H1 (cell line): Measurements from ENCODE around the gene MACROD2.

Experiments
- CHD2 ChIP-seq: IDR thresholded peaks from 2 replicates; pipeline ENCODE4 v1.6.1; 2012; ENCODE audit warnings: low read length, improper control_type of control experiment
- CTCF ChIP-seq, 3 experiments: IDR thresholded peaks; 1 replicate in 2 of 3; 2 replicates in 1 of 3; pipeline versions ENCODE4 v1.5.1 to v1.6.1; 2011; ENCODE audit warnings: low read length in 3 of 3, mild to moderate bottlenecking in 3 of 3, inconsistent platforms in 2 of 3, low read depth in 1 of 3, moderate library complexity in 1 of 3; ENCODE audit not compliant: insufficient read depth in 1 of 3; ENCODE audit errors: control extremely low read depth in 1 of 3
- MAFK ChIP-seq: IDR thresholded peaks from 2 replicates; pipeline ENCODE4 v1.6.1; 2012; ENCODE audit warnings: low read depth, mild to moderate bottlenecking, improper control_type of control experiment, low read length
- POLR2AphosphoS5 ChIP-seq: IDR thresholded peaks from 2 replicates; pipeline ENCODE4 v1.6.1; 2011; ENCODE audit warnings: low read depth, low read length
- SUZ12 ChIP-seq: fragments of 200-600 bp; sonication (generic); IDR thresholded peaks from 2 replicates; pipeline ENCODE4 v1.6.1; 2012; ENCODE audit warnings: mild to moderate bottlenecking, inconsistent platforms, low read length, moderate library complexity, mixed read lengths
- TBP ChIP-seq: IDR thresholded peaks from 2 replicates; pipeline ENCODE4 v1.6.1; 2011; ENCODE audit warnings: low read depth, low read length, improper control_type of control experiment

DNA sequence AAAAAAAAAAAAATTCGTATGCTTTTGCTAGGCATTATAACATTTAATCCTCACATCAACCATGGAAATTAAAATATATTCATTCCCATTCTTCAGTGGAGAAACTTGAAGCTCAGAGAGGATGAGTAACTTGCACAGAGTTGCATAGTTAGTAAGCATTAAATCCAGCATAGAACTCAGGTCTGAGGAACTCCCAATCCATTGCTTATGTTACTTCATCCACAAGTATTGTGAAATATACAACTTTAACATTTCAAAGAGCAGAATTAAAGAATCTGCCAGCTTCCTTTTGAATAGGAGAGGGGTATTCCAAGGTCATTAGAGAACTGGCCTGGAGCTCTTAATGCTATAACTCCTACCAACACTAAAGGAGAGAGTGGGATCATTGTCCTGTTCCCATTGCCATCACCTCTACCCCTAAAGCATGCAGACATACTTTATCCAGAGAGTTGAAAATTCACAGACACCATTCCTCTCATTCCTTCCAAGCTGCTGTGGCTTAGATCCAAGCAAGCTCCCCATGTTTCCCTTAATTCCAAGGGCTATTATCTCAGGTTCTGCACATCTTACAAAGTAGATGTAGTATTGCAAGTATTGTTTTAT, 250.2 kb downstream of the MACROD2 start:
- TF ChIP-seq POLR2AphosphoS5: no peak
- TF ChIP-seq CHD2: no peak
- TF ChIP-seq SUZ12: no peak
- TF ChIP-seq MAFK: no peak
- TF ChIP-seq TBP: no peak
- TF ChIP-seq CTCF (IDR thresholded peaks at IDR 0.05; ENCODE audit: control extremely low read depth in 1 of 3, insufficient read depth in 1 of 3, low read depth in 1 of 3, low read length in 3 of 3): no peak
